HG03175 (cell line): ENCODE measurements around the gene ANGPT4.
A peak's percentile ranks its signal among the peaks of the same experiment; 100 is the strongest.

Source experiments
- ATAC-seq: cut with Tn5 transposase; IDR thresholded peaks from one replicate; pipeline ENCODE4 v1.9.1; 2021; ENCODE audit warnings: mild to moderate bottlenecking, moderate library complexity; ENCODE audit not compliant: unreplicated experiment

ANGPT4 gene

DNA sequence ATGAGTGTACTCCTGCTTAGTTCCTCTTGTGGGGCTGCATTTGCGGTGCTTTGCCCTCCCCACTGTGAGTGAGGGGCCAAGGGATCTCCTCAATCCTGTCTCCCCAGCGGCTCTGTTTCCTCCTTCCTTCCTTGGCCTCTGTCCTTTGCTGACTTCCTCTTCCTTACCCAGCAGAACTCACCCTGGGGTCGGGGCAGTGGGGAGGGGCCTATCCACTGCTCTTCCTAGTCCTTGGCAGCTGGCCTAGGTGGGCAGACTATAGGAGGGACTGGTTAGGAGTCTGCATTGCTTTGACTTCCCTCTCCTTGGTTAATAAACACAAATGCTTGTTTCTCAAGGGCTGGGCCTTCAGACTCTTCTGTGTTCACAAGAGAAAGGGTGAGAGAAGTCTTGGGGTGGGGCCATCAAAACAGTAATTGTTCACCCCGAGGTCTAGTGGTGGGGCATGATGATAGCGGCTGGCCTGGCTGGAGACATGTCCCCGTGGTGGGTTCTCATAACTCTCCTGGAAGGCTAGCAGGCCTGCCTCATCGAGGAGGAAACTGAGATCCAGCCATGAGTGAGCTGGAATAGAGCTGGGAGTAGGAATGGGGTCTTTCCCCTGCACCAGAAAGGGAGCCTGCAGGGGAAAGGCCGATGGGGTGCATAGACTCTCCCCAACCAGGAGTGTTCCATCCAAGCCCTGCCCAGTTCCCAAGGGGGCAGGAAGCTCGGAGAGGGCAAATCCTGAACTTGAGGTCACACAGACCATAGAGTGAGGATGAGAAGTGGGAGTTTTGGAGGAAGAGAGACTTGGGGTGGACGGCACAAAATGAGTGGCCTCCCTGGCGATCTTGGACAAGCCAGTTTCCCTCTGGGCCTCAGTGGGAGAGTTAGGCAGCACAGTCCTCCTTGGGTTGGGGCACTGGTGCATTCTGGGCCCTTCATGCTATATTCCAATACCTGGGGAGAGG lies 69.9 kb downstream of the ANGPT4 start:
- ATAC-seq: no peak

DNA sequence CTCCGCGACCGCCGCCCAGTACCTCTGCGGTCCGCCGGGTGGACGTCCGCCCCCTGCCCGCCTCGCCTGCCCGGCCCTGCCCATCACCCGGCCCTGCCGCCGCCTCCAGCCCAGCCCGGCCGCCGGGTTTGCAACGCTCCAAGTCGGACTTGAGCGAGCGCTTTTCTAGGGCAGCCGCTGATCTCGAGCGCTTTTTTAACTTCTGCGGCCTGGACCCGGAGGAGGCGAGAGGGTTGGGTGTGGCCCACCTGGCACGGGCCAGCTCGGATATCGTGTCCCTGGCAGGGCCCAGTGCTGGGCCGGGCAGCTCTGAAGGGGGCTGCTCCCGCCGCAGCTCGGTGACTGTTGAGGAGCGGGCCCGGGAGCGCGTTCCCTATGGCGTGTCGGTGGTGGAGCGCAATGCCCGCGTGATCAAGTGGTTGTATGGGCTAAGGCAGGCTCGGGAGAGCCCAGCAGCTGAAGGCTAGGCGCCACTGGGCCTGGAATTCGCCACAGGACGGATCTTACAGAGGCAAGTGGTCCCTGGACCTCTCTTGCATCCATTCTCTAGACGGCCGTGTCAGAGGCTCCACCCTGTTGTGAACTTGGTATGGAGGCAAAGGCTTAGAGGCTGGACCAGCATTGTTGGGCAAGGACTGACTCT lies 70.8 kb downstream of the ANGPT4 start:
- ATAC-seq: no peak

DNA sequence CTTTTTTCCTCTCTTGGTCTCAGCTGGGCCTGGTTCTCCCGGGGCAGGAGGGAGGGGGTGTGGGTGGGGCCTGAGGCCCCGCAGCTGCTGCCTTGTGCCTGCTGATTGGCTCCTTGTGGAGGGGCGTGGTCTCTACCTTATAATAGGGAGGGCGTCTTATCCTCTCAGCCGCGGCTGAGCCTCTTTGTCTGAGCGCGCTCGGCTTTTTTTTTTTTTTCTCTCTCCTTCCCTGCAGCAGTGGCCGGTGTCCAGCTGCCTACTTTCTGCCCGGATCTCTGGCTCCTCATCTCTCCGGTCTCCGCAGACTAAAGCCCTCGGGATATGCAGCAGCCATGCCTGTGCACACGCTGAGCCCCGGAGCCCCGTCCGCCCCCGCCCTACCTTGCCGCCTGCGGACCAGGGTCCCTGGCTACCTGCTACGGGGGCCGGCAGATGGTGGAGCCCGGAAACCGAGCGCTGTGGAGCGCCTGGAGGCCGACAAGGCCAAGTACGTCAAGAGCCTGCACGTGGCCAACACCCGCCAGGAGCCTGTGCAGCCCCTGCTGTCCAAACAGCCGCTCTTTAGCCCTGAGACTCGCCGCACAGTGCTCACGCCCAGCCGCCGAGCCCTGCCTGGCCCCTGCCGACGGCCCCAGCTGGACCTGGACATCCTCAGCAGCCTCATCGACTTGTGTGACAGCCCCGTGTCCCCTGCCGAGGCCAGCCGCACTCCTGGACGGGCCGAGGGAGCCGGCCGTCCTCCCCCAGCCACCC lies 71.5 kb downstream of the ANGPT4 start:
- ATAC-seq: peak; percentile 88

DNA sequence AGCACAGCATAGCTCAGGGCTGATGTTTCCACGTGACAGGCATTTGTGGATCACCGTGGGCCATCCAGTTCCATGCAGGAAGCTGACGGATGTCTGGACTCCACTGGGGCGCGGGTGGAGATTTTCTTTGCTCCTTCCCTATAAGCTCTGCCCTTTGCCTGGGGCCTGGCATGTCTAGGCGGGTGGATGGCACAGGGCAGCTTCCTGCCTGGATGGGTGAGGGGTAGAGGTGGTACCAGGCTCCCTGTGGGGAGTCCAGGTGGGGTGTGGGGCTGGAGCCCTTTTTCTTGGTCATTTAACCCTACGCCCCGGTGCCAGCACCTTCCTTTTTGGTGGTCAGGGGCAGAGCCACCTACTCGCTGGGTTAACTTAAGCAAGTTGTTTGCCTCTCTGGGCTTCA lies 72.2 kb downstream of the ANGPT4 start:
- ATAC-seq: no peak

DNA sequence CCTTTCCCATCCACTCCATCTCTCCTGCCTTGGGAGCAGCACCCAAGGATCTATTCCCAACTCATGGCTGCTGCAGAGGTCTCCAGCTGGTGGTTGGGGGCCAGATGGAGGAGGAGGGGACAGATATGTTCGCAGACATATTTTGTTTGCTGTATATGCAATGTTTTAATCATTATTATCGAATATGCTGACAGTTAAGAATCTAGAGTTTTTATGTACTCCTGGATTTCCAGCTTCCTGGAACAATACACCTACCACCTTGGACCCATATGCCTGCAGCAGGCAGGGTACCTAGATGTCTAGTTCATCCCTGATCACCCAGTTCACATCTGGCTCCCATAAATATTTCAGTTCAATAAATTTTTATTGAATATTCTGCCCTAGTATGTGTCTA lies 73.6 kb downstream of the ANGPT4 start:
- no peak for ATAC-seq

DNA sequence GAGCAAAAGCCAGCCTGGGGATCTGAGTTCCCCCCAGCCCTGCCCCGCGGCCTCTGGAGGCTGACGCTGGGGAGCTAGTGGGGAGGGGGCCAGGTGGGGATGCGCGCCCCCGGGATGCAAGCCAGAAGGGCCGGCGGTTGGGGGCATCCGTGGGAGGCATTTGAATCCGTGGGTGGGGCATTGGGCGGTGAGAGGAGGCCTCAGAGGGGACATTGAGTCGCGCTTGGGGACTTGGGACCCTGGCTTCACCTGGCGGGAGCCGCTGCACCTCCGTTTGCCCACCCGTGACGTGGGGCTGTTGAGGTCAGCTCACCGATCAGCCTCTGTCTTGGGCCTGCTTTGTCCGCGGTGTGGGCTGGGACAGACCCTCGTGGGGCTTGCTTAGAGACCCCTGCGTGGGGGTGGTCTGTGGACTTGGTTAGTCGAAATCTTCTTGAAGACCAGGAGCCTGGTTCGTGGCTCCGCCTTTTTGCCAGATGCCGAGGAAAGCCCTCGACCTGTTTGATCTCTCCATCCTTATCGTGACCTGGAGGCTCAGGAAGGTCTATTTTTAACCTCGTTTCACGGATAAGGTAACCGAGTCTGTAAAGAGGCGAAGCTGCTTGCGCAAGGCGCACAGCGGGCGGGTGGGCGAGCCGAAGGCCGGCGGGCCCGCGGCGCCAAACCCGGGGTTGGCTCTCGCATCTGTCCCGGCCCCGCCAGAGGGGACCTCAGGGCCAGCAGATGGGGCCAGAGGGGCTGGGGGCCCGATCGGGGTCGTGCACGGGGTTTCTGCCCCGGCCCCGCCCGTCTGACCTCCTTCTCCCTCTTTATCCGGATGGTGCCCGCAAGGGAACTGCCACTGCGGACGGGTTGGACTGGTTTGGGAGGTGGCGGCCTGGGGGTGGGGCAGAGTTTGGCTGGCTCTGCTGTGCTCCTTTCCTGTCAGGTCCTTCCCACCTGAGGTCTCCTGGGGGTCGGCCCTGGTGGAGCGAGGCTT lies 74.3 kb downstream of the ANGPT4 start:
- no peak for ATAC-seq

DNA sequence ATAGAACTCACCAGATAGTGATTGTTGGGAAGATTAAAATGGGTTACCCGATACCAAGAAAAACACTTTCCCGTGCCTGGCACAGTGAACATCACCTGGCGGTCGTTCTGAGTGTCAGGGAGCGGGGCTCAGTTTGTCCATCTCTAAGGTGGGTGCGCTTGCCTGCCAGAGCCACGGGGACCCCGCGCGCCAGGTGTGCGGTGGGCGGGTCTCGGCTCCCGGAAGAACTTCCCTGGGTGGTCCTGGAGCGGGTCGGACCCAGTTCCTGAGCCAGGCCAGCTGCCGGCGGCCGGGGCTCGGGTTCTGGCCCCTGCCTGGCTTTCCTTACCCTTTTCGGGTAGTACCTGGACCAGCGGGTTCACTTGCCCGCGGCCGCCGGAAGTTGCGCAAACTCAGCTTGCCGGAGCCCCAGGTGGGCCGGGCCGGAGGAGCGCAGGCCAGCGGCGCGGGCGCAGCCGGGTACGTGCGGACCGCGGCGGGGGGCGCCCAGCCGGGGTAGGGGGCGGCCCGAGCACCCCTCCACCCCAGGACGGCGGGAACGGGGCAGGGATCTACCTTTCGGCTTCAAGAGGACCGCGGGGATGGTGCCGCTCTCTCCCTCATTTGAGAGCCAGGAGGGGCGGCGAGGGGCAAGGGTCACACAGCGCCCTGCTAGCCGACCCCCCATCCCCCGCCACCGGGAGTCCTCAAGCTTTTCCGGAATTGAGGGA lies 75.1 kb downstream of the ANGPT4 start:
- no peak for ATAC-seq

DNA sequence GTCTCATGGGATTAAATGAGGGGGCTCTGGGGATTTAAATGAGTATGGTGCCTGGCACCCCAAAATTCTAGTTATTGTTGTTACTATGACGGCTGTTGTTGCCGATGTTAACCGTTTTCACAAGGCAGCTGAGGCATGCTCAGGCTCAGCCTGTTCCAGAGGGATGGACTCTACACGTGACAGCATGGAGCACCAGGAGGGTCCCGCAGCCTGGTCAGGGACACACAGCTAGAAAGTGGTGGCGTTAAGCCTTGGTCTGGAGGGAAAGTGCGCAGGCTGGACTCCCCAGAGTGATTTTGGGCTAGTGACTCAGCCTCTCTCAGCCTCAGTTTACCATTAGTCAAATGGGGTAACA lies 75.7 kb downstream of the ANGPT4 start:
- ATAC-seq: no peak

DNA sequence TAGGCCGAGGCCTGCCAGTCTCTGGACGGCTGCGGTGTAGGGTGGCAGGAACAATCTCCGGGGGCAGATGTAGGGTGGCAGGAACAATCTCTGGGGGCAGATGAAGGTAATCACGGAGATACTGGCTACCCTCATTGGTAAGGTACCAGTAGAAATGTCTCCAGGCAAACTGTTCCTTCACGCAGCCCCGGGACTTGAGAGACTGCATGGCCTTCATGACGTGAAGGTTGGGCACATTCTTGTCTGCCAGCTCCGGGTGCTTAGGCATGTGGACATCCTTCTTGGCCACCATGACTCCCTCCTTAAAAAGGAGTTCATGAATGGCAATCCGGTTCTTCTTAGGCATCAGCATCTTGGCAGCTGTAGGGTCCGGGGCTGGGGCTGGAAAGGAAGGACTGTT lies 76.5 kb downstream of the ANGPT4 start:
- ATAC-seq: no peak

DNA sequence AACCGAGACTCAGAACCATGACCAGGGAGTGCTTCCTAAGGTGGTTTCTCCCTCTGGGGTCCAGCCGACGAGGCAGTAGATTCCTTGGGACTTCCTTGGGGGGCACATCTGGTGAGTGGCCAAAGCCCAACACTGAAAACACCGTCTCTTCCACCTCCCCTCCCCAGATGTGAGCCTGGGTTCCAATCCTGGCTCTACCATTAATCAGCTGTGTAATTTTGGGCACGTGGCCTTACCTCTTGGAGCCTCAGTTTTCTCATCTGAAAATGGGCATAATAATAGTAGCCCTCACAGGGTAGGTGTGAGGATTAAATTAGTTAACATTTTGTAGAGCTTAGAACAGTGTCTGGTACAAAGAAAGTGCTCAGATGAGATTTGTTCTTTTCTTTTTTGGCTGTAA lies 77.1 kb downstream of the ANGPT4 start:
- no peak for ATAC-seq

DNA sequence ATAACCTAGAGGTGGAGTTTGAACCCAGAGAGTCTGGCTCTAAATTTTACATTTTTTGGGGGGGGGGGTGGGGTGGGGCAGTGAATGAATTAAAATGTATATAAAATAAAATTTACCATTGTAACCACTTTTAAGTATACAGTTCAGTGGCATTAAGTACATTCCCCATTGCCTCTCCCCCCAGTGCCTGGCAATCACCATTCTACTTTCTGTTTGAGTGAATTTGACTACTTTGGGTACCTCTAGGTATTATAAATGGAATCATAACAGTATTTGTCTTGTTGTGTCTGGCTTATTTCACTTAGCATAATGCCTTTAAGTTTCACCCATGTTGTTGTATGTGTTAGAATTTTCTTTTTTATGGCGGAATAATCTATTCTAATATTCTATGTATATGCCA lies 79.9 kb downstream of the ANGPT4 start:
- no peak for ATAC-seq

DNA sequence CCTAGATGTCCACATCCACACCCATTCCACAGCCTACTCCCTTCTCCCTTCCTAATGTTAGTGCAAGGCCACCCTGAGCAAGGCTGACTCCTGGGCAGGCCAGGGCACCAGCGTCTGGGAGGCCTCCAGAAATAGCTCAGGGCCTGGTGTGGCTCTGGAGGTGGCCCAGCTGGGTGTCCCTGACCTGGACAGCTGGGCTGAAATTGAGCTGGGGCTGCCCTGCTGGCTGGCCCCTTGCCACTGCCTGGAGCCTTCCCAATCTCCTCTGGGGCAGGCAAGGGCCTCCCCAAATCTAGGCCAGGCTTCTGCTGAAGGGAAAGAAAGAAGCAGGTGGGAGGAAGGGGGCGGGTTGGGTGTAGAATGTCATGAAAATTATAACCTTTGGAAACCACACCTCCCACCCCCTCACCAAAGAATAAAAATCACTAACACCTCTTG lies 80.5 kb downstream of the ANGPT4 start:
- ATAC-seq: no peak

DNA sequence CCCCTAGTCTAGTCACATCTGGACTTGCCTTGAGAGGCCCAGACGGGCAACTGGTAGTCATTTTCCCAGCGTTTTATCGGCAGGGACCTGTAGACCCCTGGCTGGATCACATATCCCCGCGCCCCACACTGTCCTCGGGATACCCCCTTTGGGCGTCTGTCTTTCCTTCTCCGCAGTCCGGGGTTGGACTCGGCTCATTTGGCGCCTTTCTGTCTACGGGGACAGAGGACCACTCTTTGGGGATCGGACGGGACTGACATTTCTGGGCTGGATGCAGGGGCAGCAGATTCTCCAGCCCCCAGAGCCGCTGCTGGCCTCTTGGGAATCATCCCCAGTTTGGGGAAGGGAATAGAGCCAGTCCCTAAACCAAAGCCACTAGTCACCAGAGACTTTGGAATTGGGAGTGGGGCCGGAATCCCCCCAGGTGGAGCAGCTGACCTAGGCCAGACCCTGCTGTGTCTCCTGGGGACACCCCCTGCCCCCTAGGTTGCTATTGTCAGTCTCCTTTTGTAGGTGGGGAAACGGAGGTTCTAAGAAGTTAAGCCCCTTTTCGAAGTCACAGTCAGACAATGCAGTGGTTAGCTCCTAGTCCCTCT lies 81.9 kb downstream of the ANGPT4 start:
- no peak for ATAC-seq

DNA sequence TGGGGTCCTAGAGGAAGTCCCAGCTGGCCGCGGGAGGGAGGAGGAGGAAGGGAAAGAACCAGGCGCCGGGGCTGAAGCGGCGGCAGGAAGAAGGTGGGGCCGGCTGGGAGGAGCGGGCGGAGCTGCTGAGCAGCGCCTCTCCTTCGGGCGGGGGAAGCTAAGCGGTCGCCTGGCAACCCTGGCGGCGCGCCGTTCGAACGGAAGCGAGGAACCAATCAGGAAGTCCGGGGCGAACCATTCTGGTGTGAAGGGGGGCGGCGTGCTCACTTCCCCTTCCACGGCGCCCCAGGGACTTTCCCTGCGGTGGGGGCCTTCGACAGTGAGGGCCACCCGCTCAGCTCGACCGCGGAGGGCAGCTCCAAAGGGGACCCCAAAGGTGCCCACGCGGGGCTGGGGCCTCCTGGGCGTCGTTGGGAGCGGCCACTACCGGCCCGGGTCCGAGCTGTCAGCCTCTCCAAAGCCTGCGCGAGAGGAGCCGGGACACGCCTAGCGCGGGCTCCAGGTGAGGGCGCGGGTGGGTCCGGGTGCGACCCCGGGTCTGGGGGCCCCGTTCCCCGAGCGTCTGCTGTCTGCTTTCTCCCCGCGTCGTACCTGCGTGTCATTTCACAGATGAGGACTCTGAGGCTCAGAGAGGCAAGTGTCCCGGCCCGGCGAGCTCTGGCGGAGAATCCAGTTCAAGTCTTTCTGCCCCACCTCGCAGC lies 82.5 kb downstream of the ANGPT4 start, which contains the start of gene FAM110A:
Gene FAM110A (plus strand): TSS at position 266 of the 701 bp plus-strand sequence. CDS start 11,090 bp downstream, outside the sequence.
- ATAC-seq: peak; percentile 97

DNA sequence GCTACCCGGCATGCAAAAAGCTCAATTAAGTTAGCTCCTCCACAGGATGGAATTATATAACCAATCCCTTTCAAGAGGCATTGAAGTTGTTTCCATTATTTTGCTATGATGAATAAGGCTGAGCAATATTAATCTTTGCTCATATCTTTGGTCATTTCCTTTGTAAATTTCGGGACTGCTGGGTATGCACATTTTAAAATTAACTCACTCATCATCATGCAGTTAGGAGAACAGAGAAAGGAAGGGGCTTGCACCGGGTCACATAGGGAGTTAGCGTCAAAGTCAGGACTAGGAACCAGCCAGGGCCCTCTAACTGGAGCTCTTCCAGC lies 83.0 kb downstream of the ANGPT4 start:
- no peak for ATAC-seq

DNA sequence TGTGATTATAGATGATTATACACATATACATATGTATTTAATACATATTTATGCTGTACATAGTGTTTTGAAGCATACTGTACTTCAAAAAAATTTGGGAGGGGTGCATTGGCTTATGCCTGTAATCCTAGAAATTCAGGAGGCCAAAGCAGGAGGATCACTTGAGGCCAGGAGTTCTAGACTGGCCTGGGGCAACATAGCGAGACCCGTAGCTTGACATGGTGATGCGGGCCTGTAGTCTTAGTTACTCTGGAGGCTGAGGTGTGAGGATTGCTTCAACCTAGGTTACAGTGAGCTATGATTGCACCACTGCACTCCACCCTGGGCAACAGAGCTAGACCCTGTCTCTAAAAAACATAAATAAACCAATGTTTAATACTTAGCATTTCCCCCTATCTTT lies 84.2 kb downstream of the ANGPT4 start:
- ATAC-seq: no peak

DNA sequence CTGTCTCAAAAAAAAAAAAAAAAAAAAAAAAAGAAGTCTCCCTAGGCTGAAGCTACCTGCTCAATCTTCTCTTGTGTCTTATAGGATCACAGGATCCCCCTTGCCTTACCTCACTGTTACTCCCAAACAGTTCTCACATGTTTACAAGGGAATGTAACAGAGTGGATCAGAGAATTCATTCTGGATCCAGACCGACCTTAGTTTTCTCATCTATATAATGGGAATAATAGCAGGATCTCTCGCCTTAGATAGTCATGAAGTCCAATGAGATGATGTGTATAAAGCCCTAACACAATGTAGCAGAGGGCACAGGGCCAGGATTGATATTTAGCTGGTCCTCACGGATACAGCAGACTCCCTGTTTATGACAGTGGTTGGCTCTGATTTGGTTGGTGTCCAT lies 84.9 kb downstream of the ANGPT4 start:
- ATAC-seq: no peak

DNA sequence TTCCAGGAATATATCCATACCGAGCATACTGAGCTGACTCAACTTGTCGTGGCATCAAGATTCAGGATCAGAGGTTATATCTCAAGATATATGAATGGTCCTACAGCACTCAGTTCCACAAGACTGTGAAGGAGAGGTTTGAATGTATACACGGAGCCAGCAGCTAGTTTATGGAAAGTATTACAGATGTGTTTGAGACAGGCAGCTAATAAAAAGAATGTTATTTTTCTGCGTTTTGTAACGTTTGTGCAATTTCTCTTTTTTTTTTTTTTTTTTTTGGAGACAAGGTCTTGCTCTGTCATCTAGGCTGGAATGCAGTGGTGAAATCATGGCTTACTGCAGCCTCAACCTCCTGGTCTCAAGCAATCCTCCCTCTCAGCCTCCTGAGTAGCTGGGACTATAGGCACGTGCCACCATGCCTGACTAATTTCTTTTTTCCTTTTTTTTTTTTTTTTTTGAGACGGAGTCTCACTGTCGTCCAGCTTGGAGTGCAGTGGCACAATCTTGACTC lies 86.1 kb downstream of the ANGPT4 start:
- no peak for ATAC-seq

DNA sequence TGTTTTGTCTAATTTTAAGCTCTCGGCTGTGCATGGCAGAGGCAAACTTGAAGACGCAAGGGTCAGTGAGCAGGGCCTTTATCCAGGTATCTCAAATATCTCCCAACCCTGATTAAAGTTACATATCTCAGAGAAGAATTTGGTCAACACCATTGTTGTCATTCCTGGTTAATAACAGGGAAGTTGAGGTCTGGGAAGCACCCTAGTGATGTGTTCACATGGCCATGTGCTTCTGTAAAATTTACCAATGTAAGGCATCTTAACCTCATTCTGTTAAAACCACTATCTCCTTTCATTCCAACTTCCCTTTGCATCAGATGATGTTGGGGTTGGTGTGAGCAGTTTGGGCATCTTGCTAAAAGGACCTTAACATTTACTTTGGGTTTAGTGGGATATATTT lies 86.6 kb downstream of the ANGPT4 start:
- no peak for ATAC-seq
